ENCODE measurements around the gene HCAR3.
"Not testable (repeated sequence)": the region's sequence is repeated elsewhere in the genome, so short reads cannot be mapped to it uniquely, and the experiment has no call there.

HCAR3 gene

GRCh38 chr12:122722387-122722786 is 5.8 kb upstream of the HCAR3 start:
- DNase-seq (ENCODE audit: low read depth) = no peak

DNA sequence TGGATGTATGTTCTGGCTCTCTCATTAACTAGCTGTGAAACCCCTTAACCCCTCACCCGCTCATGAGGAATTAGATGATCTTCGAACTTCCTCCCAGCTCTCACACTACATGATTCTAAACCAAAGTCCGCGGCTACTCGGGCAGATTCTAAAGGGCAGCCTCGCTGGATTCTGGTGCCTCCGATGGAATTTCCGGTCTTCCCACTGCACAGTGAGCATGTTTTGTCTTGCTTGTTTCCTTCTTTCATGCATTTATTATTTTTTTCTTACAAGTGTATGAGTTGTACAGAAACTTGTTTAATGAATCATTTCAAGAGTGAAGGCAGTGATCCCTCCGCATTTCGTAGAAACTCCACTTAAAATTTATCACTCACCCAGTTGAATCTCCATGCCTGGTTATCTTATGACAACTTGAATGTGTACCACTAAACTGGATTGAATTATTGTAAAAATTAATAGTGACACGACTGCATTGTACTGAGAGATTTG is 4.5 kb upstream of the HCAR3 start:
- no peak for DNase-seq (ENCODE audit: low read depth)

- DNase-seq (ENCODE audit: low read depth) = not testable (repeated sequence)
These were observed 1.4 kb downstream of the HCAR3 start for GRCh38 chr12:122715211-122715610.

DNA sequence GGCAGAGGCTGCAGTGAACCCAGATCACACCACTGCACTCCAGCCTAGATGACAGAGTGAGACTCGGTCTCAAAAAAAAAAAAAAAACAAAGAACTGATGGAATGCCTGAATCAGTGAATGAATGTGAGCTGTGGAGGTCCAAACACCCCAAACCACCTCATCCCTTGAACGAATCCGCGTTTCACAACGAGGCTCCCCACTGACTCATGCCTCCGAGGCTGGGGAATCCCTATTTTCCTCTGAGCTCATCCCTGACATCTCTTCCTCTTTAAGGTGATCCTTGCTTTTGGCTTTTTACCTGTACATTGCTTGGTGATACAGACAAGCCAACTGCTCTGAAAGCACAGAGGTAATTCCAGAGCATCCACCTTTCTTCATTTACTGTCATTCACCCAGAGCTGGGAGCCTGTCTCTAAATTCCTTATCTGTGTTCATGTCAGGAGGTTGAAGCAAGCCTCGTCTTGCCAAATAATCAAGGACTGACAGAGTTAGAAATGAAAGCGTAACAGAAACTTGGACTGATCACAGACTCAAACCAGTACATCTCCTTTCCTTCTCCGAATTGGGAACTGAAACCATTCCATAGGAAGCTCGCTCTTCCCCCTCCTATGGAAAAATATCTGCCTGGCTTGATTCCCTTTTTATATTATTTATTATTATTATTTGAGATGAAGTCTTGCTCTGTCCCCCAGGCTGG is 3.0 kb downstream of the HCAR3 start:
- DNase-seq (ENCODE audit: low read depth) = not testable (repeated sequence)

GRCh38 chr12:122711266-122711665 is 5.3 kb downstream of the HCAR3 start:
- DNase-seq (ENCODE audit: low read depth) = not testable (repeated sequence)

GRCh38 chr12:122710341-122710740 is 6.3 kb downstream of the HCAR3 start:
- DNase-seq (ENCODE audit: low read depth) = not testable (repeated sequence)

- DNase-seq (ENCODE audit: low read depth) = not testable (repeated sequence)
These were observed 7.3 kb downstream of the HCAR3 start for GRCh38 chr12:122709287-122709686.

DNA sequence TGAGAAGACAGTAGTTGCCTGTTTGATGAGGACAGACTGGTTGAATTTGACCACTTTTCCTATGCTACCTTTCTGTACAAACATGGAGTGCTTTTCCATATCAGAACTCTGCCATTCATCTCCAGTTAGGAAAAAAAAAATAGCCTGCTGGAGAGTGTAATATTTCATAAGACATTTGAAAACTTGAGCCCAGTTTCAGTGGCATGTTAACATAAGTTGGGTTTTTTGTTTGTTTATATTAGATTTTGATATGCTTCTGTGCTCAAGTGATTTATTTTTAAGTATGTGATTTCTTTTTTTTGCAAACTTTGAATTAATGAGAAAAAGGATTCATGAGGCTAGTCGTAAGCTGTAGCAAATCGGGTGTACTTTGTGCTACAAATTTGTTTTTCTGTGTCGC is 12.8 kb downstream of the HCAR3 start:
- not testable (repeated sequence) for DNase-seq (ENCODE audit: low read depth)

DNA sequence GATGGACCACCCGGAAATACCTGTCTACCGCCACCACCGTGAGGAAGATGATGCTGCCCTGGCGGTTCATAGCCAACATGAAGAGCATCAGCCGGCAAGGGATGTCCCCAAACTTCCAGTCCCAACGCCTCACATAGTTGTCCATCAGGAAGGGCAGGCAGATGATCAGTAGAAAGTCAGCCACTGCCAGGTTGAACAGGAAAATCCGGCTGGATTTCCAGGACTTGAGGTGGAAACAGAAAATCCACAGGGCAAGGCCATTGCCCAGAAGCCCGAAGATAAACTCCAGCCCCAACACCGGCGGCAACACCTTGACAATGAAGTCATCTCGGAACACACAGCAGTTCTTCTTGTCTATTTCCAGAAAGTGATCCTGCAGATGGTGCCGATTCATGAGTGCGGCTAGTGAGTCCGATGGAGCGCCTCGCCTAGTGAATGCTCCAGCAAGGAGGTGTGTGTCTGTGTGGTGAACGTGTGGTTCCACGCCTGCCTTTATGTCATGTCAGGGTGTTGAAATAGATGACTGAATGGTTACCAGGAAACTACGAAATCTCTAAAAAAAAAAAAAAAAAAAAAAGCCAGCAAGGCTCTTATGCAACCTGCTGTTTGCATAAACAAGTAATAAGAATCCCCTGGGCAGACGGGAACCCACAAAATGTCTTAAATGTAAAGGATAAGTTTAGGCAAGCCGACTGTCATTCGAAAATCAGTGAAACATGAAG is 13.6 kb downstream of the HCAR3 start, which contains the start of gene HCAR2:
Gene HCAR2 (minus strand): TSS at position 468 of the 722 bp plus-strand sequence. CDS start 74 bp downstream, at position 394.
- DNase-seq (ENCODE audit: low read depth) = not testable (repeated sequence)

- DNase-seq (ENCODE audit: low read depth) = not testable (repeated sequence)
These were observed 15.1 kb downstream of the HCAR3 start for GRCh38 chr12:122701481-122701880.

GRCh38 chr12:122700038-122700710 is 16.4 kb downstream of the HCAR3 start:
- DNase-seq (ENCODE audit: low read depth) = not testable (repeated sequence)

DNA sequence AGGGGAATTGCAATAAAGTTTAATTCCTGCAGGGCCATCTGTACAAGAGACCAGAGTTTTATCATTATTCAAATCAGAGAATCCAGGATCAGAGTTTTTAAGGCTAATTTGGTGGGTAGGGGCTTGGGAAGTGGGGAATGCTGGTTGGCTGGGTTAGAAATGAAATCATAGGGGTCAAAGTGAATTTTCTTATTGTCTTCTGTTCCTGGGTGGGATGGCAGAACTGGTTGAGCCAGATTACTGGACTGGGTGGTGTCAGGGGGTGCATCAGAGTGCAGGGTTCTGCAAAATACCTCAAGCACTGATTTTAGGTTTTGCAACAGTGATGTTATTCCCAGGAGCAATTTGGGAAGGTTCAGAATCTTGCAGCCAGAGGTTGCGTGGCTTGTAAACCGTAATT is 19.7 kb downstream of the HCAR3 start:
- not testable (repeated sequence) for DNase-seq (ENCODE audit: low read depth)

- DNase-seq (ENCODE audit: low read depth) = no peak
These were observed 25.0 kb downstream of the HCAR3 start for GRCh38 chr12:122691566-122691965.

- DNase-seq (ENCODE audit: low read depth) = no peak
These were observed 28.3 kb downstream of the HCAR3 start for GRCh38 chr12:122688291-122688690.

- DNase-seq (ENCODE audit: low read depth) = no peak
These were observed 29.5 kb downstream of the HCAR3 start for GRCh38 chr12:122687086-122687485.

DNA sequence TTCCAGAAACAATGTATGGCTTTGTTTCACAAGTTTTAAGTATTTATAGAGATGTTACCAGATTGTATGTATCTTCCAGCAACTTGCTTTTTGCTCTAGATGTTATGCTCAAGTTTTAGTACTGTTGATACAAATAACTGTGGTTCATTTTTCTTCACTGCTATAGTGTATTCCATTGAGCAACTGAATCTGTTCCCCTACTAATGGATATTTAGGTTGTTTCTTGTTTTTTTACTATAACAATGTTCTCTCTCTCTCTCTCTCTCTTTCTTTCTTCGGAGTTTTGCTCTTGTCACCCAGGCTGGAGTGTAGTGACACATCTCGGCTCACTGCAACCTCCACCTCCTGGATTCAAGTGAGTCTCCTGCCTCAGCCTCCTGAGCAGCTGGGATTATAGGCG is 30.1 kb downstream of the HCAR3 start:
- DNase-seq (ENCODE audit: low read depth) = no peak

DNA sequence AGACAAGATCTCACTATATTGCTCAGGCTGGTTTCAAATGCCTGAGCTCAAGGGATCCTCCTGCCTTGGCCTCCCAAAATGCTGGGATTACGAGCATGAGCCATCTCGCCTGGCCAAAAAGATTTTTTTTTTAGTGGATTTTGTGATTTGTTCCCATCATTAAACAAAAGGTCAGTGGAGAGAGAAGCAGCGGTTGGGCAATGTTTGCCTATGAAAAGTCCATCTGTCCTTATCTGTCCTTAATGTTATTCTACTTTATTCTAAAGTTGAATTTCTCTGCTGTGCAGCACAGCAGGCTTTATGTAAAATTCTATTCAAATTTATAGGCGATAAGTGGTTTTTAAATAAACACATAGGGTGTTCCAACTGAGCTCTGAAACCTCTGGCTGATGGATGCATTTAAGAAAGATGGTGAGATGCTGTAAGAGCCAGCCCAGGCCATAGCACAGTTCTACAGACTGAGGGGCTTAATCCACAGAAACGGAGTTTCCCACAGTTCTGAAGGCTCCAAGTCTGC is 32.3 kb downstream of the HCAR3 start:
- DNase-seq (ENCODE audit: low read depth) = no peak

- DNase-seq (ENCODE audit: low read depth) = peak; percentile 42
These were observed 34.8 kb downstream of the HCAR3 start for GRCh38 chr12:122681814-122682213.

DNA sequence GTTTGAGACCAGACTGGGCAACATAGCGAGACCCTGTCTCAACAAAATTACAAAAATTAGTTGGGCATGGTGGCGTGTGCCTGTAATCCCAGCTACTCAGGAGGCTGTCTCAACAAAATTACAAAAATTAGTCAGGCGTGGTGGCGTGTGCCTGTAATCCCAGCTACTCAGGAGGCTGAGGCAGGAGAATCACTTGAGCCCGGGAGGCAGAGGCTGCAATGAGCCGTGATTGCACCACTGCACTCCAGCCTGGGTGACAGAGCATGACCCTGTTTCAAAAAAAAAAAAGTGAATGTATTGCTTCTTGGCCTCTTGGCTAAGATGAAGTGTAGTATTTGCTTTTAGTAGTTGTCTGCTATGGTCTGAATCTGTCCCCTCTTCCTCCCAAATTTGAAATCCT is 35.6 kb downstream of the HCAR3 start:
- DNase-seq (ENCODE audit: low read depth) = not testable (repeated sequence)

DNA sequence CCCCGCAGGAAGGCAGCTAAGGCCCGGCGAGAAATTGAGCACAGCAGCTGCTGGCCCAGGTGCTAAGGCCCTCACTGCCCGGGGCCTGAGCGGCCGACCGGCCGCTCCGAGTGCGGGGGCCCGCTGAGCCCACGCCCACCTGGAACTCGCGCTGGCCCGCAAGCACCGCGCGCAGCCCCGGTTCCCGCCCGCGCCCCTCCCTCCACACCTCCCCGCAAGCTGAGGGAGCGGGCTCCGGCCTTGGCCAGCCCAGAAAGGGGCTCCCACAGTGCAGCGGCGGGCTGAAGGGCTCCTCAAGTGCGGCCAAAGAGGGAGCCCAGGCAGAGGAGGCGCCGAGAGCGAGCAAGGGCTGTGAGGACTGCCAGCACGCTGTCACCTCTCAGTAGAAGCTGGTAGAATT is 39.8 kb downstream of the HCAR3 start:
- DNase-seq (ENCODE audit: low read depth) = not testable (repeated sequence)

GRCh38 chr12:122676015-122676414 is 40.6 kb downstream of the HCAR3 start:
- not testable (repeated sequence) for DNase-seq (ENCODE audit: low read depth)

- no peak for DNase-seq (ENCODE audit: low read depth)
These were observed 44.1 kb downstream of the HCAR3 start for GRCh38 chr12:122672515-122672914.
